ENCODE results near the gene PTPRU.

DNA sequence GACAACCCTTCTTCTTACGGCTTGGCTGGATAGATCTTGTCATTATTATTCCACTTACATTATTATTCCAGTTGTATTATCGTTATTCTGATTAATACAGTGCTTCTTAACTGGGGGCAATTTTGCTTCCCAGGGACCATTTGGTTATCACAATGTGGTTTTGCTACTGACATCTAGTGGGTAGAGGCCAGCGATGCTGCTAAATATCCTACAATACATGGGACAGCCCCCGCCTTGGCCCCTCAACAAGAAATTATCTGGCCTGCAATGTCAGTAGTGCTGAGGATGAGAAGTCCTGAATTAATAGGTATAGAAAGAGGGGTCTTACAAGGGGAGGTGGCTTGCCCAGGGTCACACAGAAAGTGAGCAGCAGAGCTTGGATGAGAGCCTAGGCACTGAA, 105.6 kb downstream of the PTPRU start:
- TF ChIP-seq, protein P1, sequence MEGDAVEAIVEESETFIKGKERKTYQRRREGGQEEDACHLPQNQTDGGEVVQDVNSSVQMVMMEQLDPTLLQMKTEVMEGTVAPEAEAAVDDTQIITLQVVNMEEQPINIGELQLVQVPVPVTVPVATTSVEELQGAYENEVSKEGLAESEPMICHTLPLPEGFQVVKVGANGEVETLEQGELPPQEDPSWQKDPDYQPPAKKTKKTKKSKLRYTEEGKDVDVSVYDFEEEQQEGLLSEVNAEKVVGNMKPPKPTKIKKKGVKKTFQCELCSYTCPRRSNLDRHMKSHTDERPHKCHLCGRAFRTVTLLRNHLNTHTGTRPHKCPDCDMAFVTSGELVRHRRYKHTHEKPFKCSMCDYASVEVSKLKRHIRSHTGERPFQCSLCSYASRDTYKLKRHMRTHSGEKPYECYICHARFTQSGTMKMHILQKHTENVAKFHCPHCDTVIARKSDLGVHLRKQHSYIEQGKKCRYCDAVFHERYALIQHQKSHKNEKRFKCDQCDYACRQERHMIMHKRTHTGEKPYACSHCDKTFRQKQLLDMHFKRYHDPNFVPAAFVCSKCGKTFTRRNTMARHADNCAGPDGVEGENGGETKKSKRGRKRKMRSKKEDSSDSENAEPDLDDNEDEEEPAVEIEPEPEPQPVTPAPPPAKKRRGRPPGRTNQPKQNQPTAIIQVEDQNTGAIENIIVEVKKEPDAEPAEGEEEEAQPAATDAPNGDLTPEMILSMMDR (IDR thresholded peaks at IDR 0.05) = no peak
- TF ChIP-seq POLR2A (IDR thresholded peaks at IDR 0.05) = no peak
